Measurements from ENCODE around the gene UBALD2.

GRCh38 chr17:76223802-76224201, 41.3 kb upstream of the UBALD2 start:
- TF ChIP-seq, protein P1, sequence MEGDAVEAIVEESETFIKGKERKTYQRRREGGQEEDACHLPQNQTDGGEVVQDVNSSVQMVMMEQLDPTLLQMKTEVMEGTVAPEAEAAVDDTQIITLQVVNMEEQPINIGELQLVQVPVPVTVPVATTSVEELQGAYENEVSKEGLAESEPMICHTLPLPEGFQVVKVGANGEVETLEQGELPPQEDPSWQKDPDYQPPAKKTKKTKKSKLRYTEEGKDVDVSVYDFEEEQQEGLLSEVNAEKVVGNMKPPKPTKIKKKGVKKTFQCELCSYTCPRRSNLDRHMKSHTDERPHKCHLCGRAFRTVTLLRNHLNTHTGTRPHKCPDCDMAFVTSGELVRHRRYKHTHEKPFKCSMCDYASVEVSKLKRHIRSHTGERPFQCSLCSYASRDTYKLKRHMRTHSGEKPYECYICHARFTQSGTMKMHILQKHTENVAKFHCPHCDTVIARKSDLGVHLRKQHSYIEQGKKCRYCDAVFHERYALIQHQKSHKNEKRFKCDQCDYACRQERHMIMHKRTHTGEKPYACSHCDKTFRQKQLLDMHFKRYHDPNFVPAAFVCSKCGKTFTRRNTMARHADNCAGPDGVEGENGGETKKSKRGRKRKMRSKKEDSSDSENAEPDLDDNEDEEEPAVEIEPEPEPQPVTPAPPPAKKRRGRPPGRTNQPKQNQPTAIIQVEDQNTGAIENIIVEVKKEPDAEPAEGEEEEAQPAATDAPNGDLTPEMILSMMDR (IDR thresholded peaks at IDR 0.05; ENCODE audit: insufficient read depth, low read length), result no peak
- TF ChIP-seq POLR2AphosphoS5 (IDR thresholded peaks at IDR 0.05; ENCODE audit: low read depth) (no peak), REST (IDR thresholded peaks at IDR 0.05; ENCODE audit: insufficient replicate concordance, low read depth) (no peak), GABPA (IDR thresholded peaks at IDR 0.05; ENCODE audit: low read depth) (no peak), SPI1 (IDR thresholded peaks at IDR 0.05; ENCODE audit: borderline replicate concordance, low read depth) (no peak)
